Chondrocyte (in vitro differentiated cells): Measurements from ENCODE around the gene TMEM256. TPM values are rescaled to one million over a fixed set of nuclear protein-coding genes. Genes with fewer than 3 reads are reported as not detected.

ENCODE experiments used
- DNase-seq: peaks from one replicate; pipeline ENCODE4 v3.0.0; 2021; ENCODE audit warnings: mixed read lengths, low spot score
- H3K27ac Mint-ChIP-seq: one replicate; pipeline ENCODE4 v1.8.0; 2021; ENCODE audit warnings: mild to moderate bottlenecking, moderate library complexity, mixed read lengths; ENCODE audit not compliant: unreplicated experiment
- H3K27me3 Mint-ChIP-seq: 2 replicates; pipeline ENCODE4 v1.8.0; 2021; ENCODE audit warnings: low read depth, mixed read lengths
- H3K36me3 Mint-ChIP-seq: 2 replicates; pipeline ENCODE4 v1.8.0; 2021; ENCODE audit warnings: low read depth, mixed read lengths
- H3K4me1 Mint-ChIP-seq: 2 replicates; pipeline ENCODE4 v1.8.0; 2021; ENCODE audit warnings: low read depth, mild to moderate bottlenecking, mixed read lengths
- H3K4me3 Mint-ChIP-seq: one replicate; pipeline ENCODE4 v1.8.0; 2021; ENCODE audit warnings: mild to moderate bottlenecking, moderate library complexity, mixed read lengths; ENCODE audit not compliant: unreplicated experiment
- H3K9me3 Mint-ChIP-seq: 2 replicates; pipeline ENCODE4 v1.8.0; 2021; ENCODE audit warnings: low read depth, mixed read lengths
- long read RNA-seq: library from polyadenylated mRNA; stranded (forward); transcript quantifications from one replicate; pipeline ENCODE4 v2.0.0, GENCODE V29; 2021
- total RNA-seq: library from RNA; stranded (reverse); gene quantifications from 3 replicates; pipeline ENCODE4 v1.2.1, GENCODE V29; 2021
- TF ChIP-seq, protein P1 (sequence below): fragments of 200-600 bp; sonication (generic); IDR thresholded peaks from 2 replicates; pipeline ENCODE4 v1.5.0; 2021; ENCODE audit warnings: antibody characterized with exemption, mild to moderate bottlenecking, moderate library complexity

TMEM256 gene
- 32.8 to 42.8 TPM (median 34.3 TPM) in 3 replicates for total RNA-seq
- long read RNA-seq, transcript TMEM256-201 (4 exons, 486 nt), result major isoform, 15 of 15 reads
- long read RNA-seq, partial matches to known transcripts, result 0 of 15 reads
- long read RNA-seq, other reads (novel, unspliced or antisense), result 0 of 15 reads

DNA sequence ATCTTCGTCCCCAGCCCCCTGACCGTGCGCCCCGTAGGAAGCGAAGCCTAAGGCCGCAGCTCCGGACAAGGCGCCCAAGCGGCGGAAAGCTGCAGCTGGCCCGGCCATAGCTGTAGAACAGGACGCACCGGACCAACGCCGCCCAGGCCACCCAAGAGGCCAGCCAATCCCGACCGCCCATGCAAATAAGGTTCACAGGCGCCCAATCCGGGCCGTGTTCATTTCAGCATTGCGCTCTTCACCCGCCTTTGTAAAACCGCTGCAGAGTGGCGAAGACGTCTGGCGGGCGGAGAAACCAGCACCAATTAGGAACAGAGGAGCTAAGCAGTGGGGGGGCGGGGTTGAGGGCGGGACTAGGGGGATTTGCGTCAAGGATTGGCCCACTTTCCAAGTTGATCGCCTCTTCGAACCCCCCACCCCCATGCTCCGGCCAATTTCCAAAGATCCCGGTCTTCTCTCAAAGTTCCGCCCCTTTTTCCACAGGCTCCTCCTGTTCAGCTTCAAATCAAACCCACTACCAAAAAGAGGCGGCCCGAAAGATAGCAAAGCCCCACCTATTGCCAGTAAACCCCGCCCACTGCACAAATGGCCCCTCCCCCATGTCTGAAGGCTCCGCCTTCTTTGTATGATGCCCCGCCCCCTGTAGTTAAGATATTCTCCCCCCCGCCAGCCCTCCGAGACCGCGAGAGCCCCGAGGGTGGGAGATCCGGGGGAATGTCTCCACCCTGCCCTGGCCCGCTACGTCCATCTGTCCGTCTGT is at the start of gene TMEM256:
Gene TMEM256, minus strand, starts transcription at position 121 of the 760 bp plus-strand sequence. Its CDS starts 13 bp downstream, at position 108.
- Mint-ChIP-seq H3K4me1 (peaks cover 27% of the 10 kb centered on the region), H3K27ac (peak within 1 kb of the TSS; percentile 91), H3K27me3 (no peaks in the 10 kb centered on the region), H3K9me3 (no peaks in the 10 kb centered on the region), H3K4me3 (peak within 1 kb of the TSS; percentile 85), H3K36me3 (peaks cover 3% of the 10 kb centered on the region)
- TF ChIP-seq, protein P1, sequence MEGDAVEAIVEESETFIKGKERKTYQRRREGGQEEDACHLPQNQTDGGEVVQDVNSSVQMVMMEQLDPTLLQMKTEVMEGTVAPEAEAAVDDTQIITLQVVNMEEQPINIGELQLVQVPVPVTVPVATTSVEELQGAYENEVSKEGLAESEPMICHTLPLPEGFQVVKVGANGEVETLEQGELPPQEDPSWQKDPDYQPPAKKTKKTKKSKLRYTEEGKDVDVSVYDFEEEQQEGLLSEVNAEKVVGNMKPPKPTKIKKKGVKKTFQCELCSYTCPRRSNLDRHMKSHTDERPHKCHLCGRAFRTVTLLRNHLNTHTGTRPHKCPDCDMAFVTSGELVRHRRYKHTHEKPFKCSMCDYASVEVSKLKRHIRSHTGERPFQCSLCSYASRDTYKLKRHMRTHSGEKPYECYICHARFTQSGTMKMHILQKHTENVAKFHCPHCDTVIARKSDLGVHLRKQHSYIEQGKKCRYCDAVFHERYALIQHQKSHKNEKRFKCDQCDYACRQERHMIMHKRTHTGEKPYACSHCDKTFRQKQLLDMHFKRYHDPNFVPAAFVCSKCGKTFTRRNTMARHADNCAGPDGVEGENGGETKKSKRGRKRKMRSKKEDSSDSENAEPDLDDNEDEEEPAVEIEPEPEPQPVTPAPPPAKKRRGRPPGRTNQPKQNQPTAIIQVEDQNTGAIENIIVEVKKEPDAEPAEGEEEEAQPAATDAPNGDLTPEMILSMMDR, result peak; percentile 28
- peak; percentile 99 for DNase-seq

DNA sequence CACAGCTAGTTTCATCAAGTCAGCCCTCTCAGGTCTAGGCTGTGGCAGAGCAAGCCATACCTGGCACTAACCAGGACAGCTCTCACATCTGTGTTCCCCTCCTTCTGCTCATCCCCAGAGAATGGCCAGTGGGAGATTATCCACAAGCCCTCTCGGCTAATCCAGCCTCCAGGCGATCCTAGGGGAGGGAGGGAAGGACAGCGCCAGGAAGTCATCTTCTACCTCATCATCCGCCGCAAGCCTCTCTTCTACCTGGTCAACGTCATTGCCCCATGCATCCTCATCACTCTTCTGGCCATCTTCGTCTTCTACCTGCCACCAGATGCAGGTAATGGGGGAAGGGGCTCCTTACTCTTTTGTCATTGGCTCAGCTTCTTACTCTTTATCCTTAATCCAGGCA is 44.6 kb upstream of the TMEM256 start:
- Mint-ChIP-seq H3K4me1 (peaks cover 31% of the 10 kb centered on the region), H3K27me3 (peaks cover 10% of the 10 kb centered on the region), H3K27ac (no peak overlapping the region), H3K9me3 (no peaks in the 10 kb centered on the region), H3K4me3 (no peak overlapping the region), H3K36me3 (peaks cover 3% of the 10 kb centered on the region)
- no peak for DNase-seq
- TF ChIP-seq, protein P1, result no peak

DNA sequence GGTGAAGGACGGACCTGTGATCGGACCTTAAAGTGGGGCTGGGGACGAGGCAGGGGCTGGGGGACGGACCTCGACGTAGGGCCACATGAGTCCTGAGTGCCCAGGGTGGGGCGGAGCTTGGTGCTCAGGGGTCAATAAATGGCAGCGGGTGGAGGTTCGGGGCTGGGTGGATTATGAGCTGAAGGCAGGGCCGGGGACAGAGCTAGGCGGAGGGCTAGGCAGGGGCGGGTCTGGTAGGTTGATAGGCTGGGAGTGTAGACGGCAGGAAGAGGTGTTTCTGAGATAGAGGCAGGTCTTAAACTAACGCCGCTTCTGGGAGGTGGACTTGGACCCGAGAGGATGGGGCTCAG is 41.7 kb upstream of the TMEM256 start:
- H3K4me3 Mint-ChIP-seq, result peak overlapping the region; percentile 69
- DNase-seq, result no peak
- peaks cover 36% of the 10 kb centered on the region for H3K4me1 Mint-ChIP-seq
- H3K27me3 Mint-ChIP-seq, result peaks cover 10% of the 10 kb centered on the region
- H3K36me3 Mint-ChIP-seq, result peaks cover 3% of the 10 kb centered on the region
- H3K9me3 Mint-ChIP-seq, result no peaks in the 10 kb centered on the region
- TF ChIP-seq, protein P1, result no peak
- H3K27ac Mint-ChIP-seq, result no peak overlapping the region

DNA sequence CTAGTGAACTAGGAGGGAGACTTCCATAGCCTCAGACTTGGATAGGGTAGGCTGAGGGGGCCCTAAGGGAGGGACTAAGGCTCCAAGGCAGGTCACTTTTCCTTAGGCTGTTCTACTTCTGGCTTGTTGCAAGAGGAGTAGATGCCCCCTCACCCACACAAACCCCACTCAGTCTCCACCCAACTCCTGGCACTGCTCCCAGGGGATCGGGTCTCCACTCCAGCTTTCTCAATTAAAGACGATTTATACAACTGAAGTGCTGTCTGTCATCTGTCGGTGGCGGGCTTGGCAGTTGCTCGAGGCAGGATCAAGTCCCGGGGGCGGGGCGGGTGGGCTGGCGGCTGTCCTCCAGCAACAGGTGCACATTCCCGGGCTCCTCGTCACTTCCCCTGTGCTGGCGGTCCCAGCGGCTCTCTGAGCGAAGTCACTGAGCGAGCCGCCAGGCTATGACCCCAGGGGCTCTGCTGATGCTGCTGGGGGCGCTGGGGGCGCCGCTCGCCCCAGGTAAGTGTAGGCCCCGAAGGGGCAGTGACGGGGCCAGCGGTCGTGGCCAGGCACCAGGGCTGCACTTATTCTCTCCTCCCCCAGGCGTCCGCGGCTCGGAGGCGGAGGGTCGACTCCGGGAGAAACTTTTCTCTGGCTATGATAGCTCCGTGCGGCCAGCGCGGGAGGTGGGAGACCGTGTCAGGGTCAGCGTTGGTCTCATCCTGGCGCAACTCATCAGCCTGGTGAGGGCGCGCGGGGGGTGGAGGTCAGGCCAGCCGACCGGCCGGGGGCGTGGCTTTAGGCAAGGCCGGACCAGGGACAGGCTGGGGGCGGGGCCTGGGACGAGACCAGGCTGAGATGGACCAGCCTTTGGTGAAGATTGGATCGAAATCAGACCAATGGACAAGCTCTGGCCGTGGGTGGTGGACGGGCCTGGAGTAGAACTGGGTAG is 41.1 kb upstream of the TMEM256 start, which contains the start of gene CHRNB1:
Gene CHRNB1, plus strand, starts transcription at position 380 of the 937 bp plus-strand sequence. Its CDS starts 67 bp downstream, at position 447.
- Mint-ChIP-seq H3K4me1 (peaks cover 40% of the 10 kb centered on the region), H3K9me3 (no peaks in the 10 kb centered on the region), H3K27me3 (peaks cover 10% of the 10 kb centered on the region), H3K4me3 (peak within 1 kb of the TSS; percentile 69), H3K27ac (peak within 1 kb of the TSS; percentile 59), H3K36me3 (peaks cover 3% of the 10 kb centered on the region)
- TF ChIP-seq, protein P1, result peak; percentile 20
- DNase-seq, result no peak
